HG03025 (cell line): ENCODE results near the gene NLRC4.
"Not testable (repeated sequence)": the region's sequence is repeated elsewhere in the genome, so short reads cannot be mapped to it uniquely, and the experiment has no call there.

ENCODE experiments used
- ATAC-seq: cut with Tn5 transposase; IDR thresholded peaks from one replicate; pipeline ENCODE4 v1.9.1; 2021; ENCODE audit warnings: mild to moderate bottlenecking, moderate library complexity; ENCODE audit not compliant: unreplicated experiment, low FRiP score

The NLRC4 gene

GRCh38 chr2:32249731-32250236 lies 14.9 kb downstream of the NLRC4 start:
- ATAC-seq = no peak

- ATAC-seq = no peak
These were observed 16.4 kb downstream of the NLRC4 start for GRCh38 chr2:32248299-32248698.

GRCh38 chr2:32246911-32247310 lies 17.8 kb downstream of the NLRC4 start:
- no peak for ATAC-seq

GRCh38 chr2:32242331-32242730 lies 22.4 kb downstream of the NLRC4 start:
- no peak for ATAC-seq

- no peak for ATAC-seq
These were observed 26.7 kb downstream of the NLRC4 start for GRCh38 chr2:32237996-32238395.

GRCh38 chr2:32237488-32237887 lies 27.2 kb downstream of the NLRC4 start:
- ATAC-seq = no peak

GRCh38 chr2:32235315-32235714 lies 29.4 kb downstream of the NLRC4 start:
- ATAC-seq = no peak

- ATAC-seq = no peak
These were observed 32.7 kb downstream of the NLRC4 start for GRCh38 chr2:32231959-32232358.

- no peak for ATAC-seq
These were observed 35.1 kb downstream of the NLRC4 start for GRCh38 chr2:32229635-32230034.

- ATAC-seq = no peak
These were observed 36.5 kb downstream of the NLRC4 start for GRCh38 chr2:32228181-32228580.

- no peak for ATAC-seq
These were observed 37.2 kb downstream of the NLRC4 start for GRCh38 chr2:32227492-32227891.

- no peak for ATAC-seq
These were observed 41.7 kb downstream of the NLRC4 start for GRCh38 chr2:32222966-32223365.

GRCh38 chr2:32220445-32220844 lies 44.2 kb downstream of the NLRC4 start:
- no peak for ATAC-seq

GRCh38 chr2:32212295-32212694 lies 52.4 kb downstream of the NLRC4 start:
- no peak for ATAC-seq

- no peak for ATAC-seq
These were observed 53.8 kb downstream of the NLRC4 start for GRCh38 chr2:32210767-32211408.

GRCh38 chr2:32203428-32203827 lies 61.3 kb downstream of the NLRC4 start:
- ATAC-seq = not testable (repeated sequence)

- ATAC-seq = no peak
These were observed 63.9 kb downstream of the NLRC4 start for GRCh38 chr2:32200814-32201213.

GRCh38 chr2:32192418-32192817 lies 72.3 kb downstream of the NLRC4 start:
- no peak for ATAC-seq

- no peak for ATAC-seq
These were observed 75.7 kb downstream of the NLRC4 start for GRCh38 chr2:32189011-32189410.

GRCh38 chr2:32182667-32183066 lies 82.0 kb downstream of the NLRC4 start:
- ATAC-seq = no peak
